ENCODE data around the gene LRRC55. TPM values are rescaled to one million over a fixed set of nuclear protein-coding genes. Genes with fewer than 3 reads are reported as not detected.
A peak's percentile ranks its signal among the peaks of the same experiment; 100 is the strongest.

Gene LRRC55
- total and polyA plus RNA-seq, 2 experiments from 2014 or later, result 0.15 to 1.5 TPM

GRCh38 chr11:57219021-57219627 lies 37.4 kb downstream of the LRRC55 start:
- no peak overlapping the region for H3K27ac ChIP-seq (ENCODE audit: low read depth)
- no peaks in the 10 kb centered on the region for H3K36me3 ChIP-seq (ENCODE audit: insufficient read depth)
- H2AFZ ChIP-seq, result peak overlapping the region; percentile 39

More at GRCh38 chr11:57219021-57219627, 37.4 kb downstream of the LRRC55 start:
- DNase-seq (ENCODE audit: low spot score) (no peak), ATAC-seq (no peak)
- peaks cover 7% of the 10 kb centered on the region for H3K4me1 ChIP-seq (ENCODE audit: insufficient read depth)
- H3K79me2 ChIP-seq (replicated peaks; ENCODE audit: insufficient read depth), result no peaks in the 10 kb centered on the region
- no peaks in the 10 kb centered on the region for H3K4me1 Mint-ChIP-seq
- no peak overlapping the region for H3K4me3 Mint-ChIP-seq
- H3K9me3 Mint-ChIP-seq, result no peaks in the 10 kb centered on the region
- H3K4me3 ChIP-seq, result no peak overlapping the region
- peaks cover 2% of the 10 kb centered on the region for H3K27me3 Mint-ChIP-seq (ENCODE audit: insufficient read depth, low read depth, poor library complexity)
- no peaks in the 10 kb centered on the region for H3K27me3 ChIP-seq (ENCODE audit: insufficient read depth)
- no peak overlapping the region for H3K4me2 ChIP-seq
- no peaks in the 10 kb centered on the region for H3K36me3 Mint-ChIP-seq (ENCODE audit: low read depth)
- no peak overlapping the region for H3K27ac Mint-ChIP-seq
- H4K20me1 ChIP-seq (replicated peaks; ENCODE audit: insufficient read depth), result no peaks in the 10 kb centered on the region
- TF ChIP-seq STAT1 (IDR thresholded peaks at IDR 0.05; ENCODE audit: unreplicated experiment) (no peak), EZH2 (IDR thresholded peaks at IDR 0.05; ENCODE audit: low read depth, unreplicated experiment) (no peak), JUNB (IDR thresholded peaks at IDR 0.05; ENCODE audit: unreplicated experiment) (no peak), ZNF462 (CRISPR knock-in tag; IDR thresholded peaks at IDR 0.05) (no peak), ZNF114 (CRISPR knock-in tag; IDR thresholded peaks at IDR 0.05) (no peak), ZNF331 (CRISPR knock-in tag; IDR thresholded peaks at IDR 0.05; ENCODE audit: low read depth) (no peak), CREB1 (CRISPR knock-in tag; IDR thresholded peaks at IDR 0.05; ENCODE audit: low read depth) (no peak), EZH2phosphoT487 (IDR thresholded peaks at IDR 0.05; ENCODE audit: unreplicated experiment) (no peak), POLR2AphosphoS5 (IDR thresholded peaks at IDR 0.05; ENCODE audit: low read depth) (no peak), NANOG (IDR thresholded peaks at IDR 0.05; ENCODE audit: borderline replicate concordance) (no peak), ETS1 (IDR thresholded peaks at IDR 0.05) (no peak)
- TF ChIP-seq, protein P1, sequence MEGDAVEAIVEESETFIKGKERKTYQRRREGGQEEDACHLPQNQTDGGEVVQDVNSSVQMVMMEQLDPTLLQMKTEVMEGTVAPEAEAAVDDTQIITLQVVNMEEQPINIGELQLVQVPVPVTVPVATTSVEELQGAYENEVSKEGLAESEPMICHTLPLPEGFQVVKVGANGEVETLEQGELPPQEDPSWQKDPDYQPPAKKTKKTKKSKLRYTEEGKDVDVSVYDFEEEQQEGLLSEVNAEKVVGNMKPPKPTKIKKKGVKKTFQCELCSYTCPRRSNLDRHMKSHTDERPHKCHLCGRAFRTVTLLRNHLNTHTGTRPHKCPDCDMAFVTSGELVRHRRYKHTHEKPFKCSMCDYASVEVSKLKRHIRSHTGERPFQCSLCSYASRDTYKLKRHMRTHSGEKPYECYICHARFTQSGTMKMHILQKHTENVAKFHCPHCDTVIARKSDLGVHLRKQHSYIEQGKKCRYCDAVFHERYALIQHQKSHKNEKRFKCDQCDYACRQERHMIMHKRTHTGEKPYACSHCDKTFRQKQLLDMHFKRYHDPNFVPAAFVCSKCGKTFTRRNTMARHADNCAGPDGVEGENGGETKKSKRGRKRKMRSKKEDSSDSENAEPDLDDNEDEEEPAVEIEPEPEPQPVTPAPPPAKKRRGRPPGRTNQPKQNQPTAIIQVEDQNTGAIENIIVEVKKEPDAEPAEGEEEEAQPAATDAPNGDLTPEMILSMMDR (conservative IDR thresholded peaks at IDR 0.05; ENCODE audit: low read depth in 2 of 2), result no peak
- no peaks in the 10 kb centered on the region for H3F3A ChIP-seq (replicated peaks; ENCODE audit: low read depth)
- H3K9me2 ChIP-seq (ENCODE audit: insufficient read depth), result peaks cover 2% of the 10 kb centered on the region
